ENCODE data around the gene CCNF. TPM values are rescaled to one million over a fixed set of nuclear protein-coding genes. Genes with fewer than 3 reads are reported as not detected.
A peak's percentile ranks its signal among the peaks of the same experiment; 100 is the strongest.

CCNF gene
- total and polyA plus RNA-seq, 9 of the 15 experiments (the other 6 are each of a cell fraction or from before 2014, with no cell fraction given): 4.1 to 70.1 (median 29.5) TPM

- Histone ChIP-seq H3K27me3 (ENCODE audit: control insufficient read depth in 2 of 2, insufficient read depth in 2 of 2, low read length in 2 of 2) (no peaks in the 10 kb centered on the region), H3K4me3 (no peak overlapping the region), H3K9me3 (replicated peaks; ENCODE audit: control insufficient read depth, insufficient read depth, low read depth, low read length) (no peaks in the 10 kb centered on the region), H3K79me2 (ENCODE audit: control insufficient read depth, insufficient read depth, low read length) (peaks cover 43% of the 10 kb centered on the region), H4K20me1 (replicated peaks; ENCODE audit: control insufficient read depth, insufficient read depth, low read length) (no peaks in the 10 kb centered on the region; the same call in none of the 2 replicates), H3K36me3 (ENCODE audit: control insufficient read depth, insufficient read depth, low read length) (peaks cover 25% of the 10 kb centered on the region), H3K9ac (ENCODE audit: insufficient read depth in 1 of 2, low read depth in 2 of 2, low read length in 2 of 2) (peak overlapping the region; percentile 68 to 99; a peak in 3 of 4 replicates), H3K27ac (ENCODE audit: extremely low read depth, low read depth, low read length) (no peak overlapping the region), H3K4me2 (ENCODE audit: insufficient read depth, low read length) (peak overlapping the region; percentile 94), H2AFZ (ENCODE audit: low read depth, low read length) (no peak overlapping the region), H3K4me1 (replicated peaks in 1 of 2; ENCODE audit: control insufficient read depth in 2 of 2, insufficient read depth in 2 of 2, low read length in 2 of 2) (peaks cover 25 to 38% of the 10 kb centered on the region in 2 experiments; a peak in 4 of 5 replicates), H3K9me1 (ENCODE audit: control insufficient read depth, insufficient read depth, low read length) (no peaks in the 10 kb centered on the region)
- FAIRE-seq: no peak
- in situ Hi-C loops (cut with MboI) (no loop called here), intact Hi-C loops (cut with micrococcal nuclease) (no loop called here)
- WGBS (ENCODE audit: insufficient coverage, low coverage, missing lambda C conversion rate): 56% methylated on average over 4 of the region's 4 CpGs
- no peak for ATAC-seq
- no TSS peak for BruUV-seq (replicated peaks)
- ChIA-PET CTCF (ENCODE audit: low intra/inter-chr PET ratio) (interaction anchor here (3.0 to 3.8 kb wide), 2 partner anchors 74 to 87 kb away, joined by 12 to 17 read pairs; partner anchors contain the start of gene ABCA3), POLR2A (interaction anchor here (0.5 to 2.8 kb wide), 8 partner anchors 10 to 435 kb away, joined by 3 to 17 read pairs (median 3); partner anchors contain the start of gene TRAF7)
- no peak for TF ChIP-seq ARID3B (CRISPR knock-in tag; IDR thresholded peaks at IDR 0.05; ENCODE audit: borderline replicate concordance)
- no peak for DNase-seq (ENCODE audit: extremely low read depth in 1 of 4, low spot score in 3 of 4)
Observed at GRCh38 chr16:2427526-2427925, 1.7 kb upstream of the CCNF start.

Measured in K562 (cell line).